ENCODE data around the gene AQP9. TPM values are rescaled to one million over a fixed set of nuclear protein-coding genes. Genes with fewer than 3 reads are reported as not detected.
A peak's percentile ranks its signal among the peaks of the same experiment; 100 is the strongest.

The AQP9 gene
- total and polyA plus RNA-seq, 8 donors = 0.30 to 6.0 (median 1.5) TPM; not detected in 1

DNA sequence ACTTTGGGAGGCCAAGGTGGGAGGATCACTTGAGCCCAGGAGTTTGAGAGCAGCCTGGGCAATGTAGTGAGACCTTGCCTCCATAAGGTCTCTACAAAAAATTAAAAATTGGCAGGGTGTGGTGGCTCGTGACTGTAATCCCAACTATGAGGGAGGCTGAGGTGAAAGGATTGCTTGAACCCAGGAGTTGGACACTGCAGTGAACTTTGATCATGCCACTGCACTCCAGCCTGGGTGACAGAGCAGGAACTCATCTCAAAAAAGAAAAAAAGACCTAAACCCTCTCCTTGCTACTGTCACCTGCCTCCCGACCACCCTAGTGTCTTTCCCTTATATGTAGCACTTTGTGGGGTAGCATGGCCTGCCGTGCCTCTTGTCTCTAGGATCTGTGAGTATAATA lies 23.8 kb upstream of the AQP9 start:
- Histone ChIP-seq H3K27ac (no peak overlapping the region), H3K4me1 (no peaks in the 10 kb centered on the region), H3K36me3 (no peaks in the 10 kb centered on the region), H3K4me3 (no peak overlapping the region), H3K9me3 (no peaks in the 10 kb centered on the region), H3K27me3 (no peaks in the 10 kb centered on the region)
- 73 to 90% (median 81%) methylated on average over 3 of the region's 3 CpGs for whole genome bisulfite sequencing, 5 donors
- intact Hi-C loops (cut with DNase I; ENCODE audit: low total_unique reads) = no loop called here
- no peak for DNase-seq
- TF ChIP-seq POLR2AphosphoS5 (IDR thresholded peaks at IDR 0.05) (no peak), EP300 (IDR thresholded peaks at IDR 0.05) (no peak), POLR2A (IDR thresholded peaks at IDR 0.05) (no peak)
- TF ChIP-seq, protein P1, sequence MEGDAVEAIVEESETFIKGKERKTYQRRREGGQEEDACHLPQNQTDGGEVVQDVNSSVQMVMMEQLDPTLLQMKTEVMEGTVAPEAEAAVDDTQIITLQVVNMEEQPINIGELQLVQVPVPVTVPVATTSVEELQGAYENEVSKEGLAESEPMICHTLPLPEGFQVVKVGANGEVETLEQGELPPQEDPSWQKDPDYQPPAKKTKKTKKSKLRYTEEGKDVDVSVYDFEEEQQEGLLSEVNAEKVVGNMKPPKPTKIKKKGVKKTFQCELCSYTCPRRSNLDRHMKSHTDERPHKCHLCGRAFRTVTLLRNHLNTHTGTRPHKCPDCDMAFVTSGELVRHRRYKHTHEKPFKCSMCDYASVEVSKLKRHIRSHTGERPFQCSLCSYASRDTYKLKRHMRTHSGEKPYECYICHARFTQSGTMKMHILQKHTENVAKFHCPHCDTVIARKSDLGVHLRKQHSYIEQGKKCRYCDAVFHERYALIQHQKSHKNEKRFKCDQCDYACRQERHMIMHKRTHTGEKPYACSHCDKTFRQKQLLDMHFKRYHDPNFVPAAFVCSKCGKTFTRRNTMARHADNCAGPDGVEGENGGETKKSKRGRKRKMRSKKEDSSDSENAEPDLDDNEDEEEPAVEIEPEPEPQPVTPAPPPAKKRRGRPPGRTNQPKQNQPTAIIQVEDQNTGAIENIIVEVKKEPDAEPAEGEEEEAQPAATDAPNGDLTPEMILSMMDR (IDR thresholded peaks at IDR 0.05) = no peak

DNA sequence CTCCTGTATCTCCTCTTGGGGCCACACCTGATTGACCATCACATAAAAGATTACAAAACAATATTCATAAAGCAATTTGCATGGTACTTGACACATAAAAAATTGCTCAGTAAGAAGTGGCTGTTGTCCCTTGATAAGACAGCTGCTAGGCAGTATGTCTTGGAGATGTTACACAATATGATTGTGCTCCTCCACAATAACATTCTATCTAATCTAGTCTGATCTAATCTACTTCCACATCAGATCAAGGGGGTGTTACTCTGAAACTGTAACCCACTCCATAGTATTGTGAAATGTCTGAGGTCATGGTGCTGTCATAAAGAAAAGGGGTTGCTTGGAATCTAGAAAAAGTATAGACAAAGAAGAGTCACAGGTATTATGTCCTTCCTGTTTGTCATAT lies 23.4 kb upstream of the AQP9 start:
- Histone ChIP-seq H3K27me3 (no peaks in the 10 kb centered on the region), H3K27ac (no peak overlapping the region), H3K9me3 (no peaks in the 10 kb centered on the region), H3K4me3 (no peak overlapping the region), H3K36me3 (no peaks in the 10 kb centered on the region), H3K4me1 (no peaks in the 10 kb centered on the region)
- intact Hi-C loops (cut with DNase I; ENCODE audit: low total_unique reads) = no loop called here
- DNase-seq = no peak
- TF ChIP-seq, protein P1 (IDR thresholded peaks at IDR 0.05) = no peak
- no peak for TF ChIP-seq EP300 (IDR thresholded peaks at IDR 0.05)

DNA sequence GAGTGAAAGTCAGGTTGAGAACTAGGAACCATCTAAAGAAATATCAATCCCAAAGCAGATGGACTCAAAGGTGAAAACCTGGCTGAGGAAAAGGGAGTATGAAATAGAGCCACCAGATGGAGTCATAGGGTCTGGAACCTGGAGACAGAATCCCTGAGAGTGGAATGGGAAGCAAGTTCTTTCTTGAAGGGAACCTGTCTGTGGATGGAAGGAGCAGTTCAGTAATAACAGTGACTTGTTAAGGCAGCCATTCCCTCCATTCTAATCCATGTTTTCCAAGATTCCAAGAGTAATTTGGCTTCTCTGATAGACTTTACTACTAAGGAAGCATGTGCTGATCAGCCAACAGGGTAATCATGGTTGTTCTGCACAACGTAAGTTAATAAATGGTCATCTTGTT lies 22.5 kb upstream of the AQP9 start:
- intact Hi-C loops (cut with DNase I; ENCODE audit: low total_unique reads) = no loop called here
- H3K36me3 ChIP-seq = no peaks in the 10 kb centered on the region
- H3K9me3 ChIP-seq = no peaks in the 10 kb centered on the region
- no peak overlapping the region for H3K4me3 ChIP-seq
- peak in 1 of 2 donors; percentile 17 for DNase-seq
- WGBS, 5 donors = 72 to 89% (median 74%) methylated on average over 1 of the region's 1 CpG
- H3K27me3 ChIP-seq = no peaks in the 10 kb centered on the region
- no peak overlapping the region for H3K27ac ChIP-seq
- no peaks in the 10 kb centered on the region for H3K4me1 ChIP-seq
- TF ChIP-seq, protein P1 (IDR thresholded peaks at IDR 0.05) = no peak
- no peak for TF ChIP-seq EP300 (IDR thresholded peaks at IDR 0.05)
- TF ChIP-seq POLR2A (IDR thresholded peaks at IDR 0.05) = no peak
- no peak for TF ChIP-seq POLR2AphosphoS5 (IDR thresholded peaks at IDR 0.05)

DNA sequence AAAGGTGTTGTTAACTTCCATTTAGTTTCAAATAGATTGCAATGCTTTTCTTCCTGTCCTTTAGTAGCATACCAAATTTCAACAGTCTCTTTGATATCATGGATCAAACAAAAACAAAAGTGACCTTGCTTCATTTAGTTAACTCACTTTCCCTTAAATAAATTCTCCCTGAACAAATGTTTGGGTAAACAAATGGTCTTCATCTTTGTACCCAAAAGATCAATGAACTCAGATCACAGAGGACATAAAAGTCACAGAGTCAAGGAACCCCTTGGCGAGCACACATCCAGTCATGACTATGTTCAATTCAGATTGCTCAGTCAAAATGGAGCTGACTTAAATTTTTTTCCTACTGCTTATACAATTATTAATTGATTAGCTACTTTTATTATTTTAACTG lies 20.6 kb upstream of the AQP9 start:
- Histone ChIP-seq H3K27ac (no peak overlapping the region), H3K36me3 (no peaks in the 10 kb centered on the region), H3K4me3 (no peak overlapping the region), H3K4me1 (no peaks in the 10 kb centered on the region), H3K27me3 (no peaks in the 10 kb centered on the region), H3K9me3 (no peaks in the 10 kb centered on the region)
- DNase-seq = no peak
- WGBS, 5 donors = 68 to 77% (median 69%) methylated on average over 1 of the region's 1 CpG
- TF ChIP-seq POLR2AphosphoS5 (IDR thresholded peaks at IDR 0.05) = no peak
- TF ChIP-seq EP300 (IDR thresholded peaks at IDR 0.05) = no peak
- intact Hi-C loops (cut with DNase I; ENCODE audit: low total_unique reads) = no loop called here

DNA sequence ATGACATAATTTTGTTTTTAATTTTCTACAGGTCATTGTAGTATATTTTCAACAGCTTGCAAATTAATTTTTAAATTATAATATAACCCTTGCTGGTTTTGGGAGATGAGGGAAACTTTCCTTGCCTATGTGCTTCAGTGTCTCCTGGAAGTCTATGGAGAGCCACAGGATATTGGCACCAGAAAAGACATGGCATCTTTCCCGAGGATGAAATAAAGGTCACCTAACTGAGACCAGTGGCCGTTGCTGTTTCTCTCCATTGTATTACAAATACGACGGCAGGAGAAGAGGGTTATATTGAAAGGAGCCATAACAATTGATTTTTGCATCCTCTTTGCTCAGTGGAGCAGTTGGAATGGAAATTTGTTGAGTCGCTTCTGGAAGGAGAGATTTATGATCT lies 19.9 kb upstream of the AQP9 start:
- H3K4me1 ChIP-seq = no peaks in the 10 kb centered on the region
- no peaks in the 10 kb centered on the region for H3K36me3 ChIP-seq
- DNase-seq = no peak
- H3K9me3 ChIP-seq = no peaks in the 10 kb centered on the region
- WGBS, 5 donors = 78 to 84% (median 81%) methylated on average over 5 of the region's 5 CpGs
- no peaks in the 10 kb centered on the region for H3K27me3 ChIP-seq
- intact Hi-C loops (cut with DNase I; ENCODE audit: low total_unique reads) = no loop called here
- no peak overlapping the region for H3K4me3 ChIP-seq
- H3K27ac ChIP-seq = no peak overlapping the region
- TF ChIP-seq POLR2A (IDR thresholded peaks at IDR 0.05) (no peak), POLR2AphosphoS5 (IDR thresholded peaks at IDR 0.05) (no peak), EP300 (IDR thresholded peaks at IDR 0.05) (no peak)
- TF ChIP-seq, protein P1 (IDR thresholded peaks at IDR 0.05) = no peak

Data from stomach (tissue), 9 donors.